DMS153 treated with DMSO at 0.1 percent for 48 hours (cell line): Measurements from ENCODE around the gene ARHGEF6.

Source experiments
- DNase-seq: peaks from one replicate; lab custom pipeline; 2025; ENCODE audit not compliant: unreplicated experiment; lab: John Stamatoyannopoulos, UW

Gene ARHGEF6

GRCh38 chrX:136650811-136651210 is 129.9 kb downstream of the ARHGEF6 start:
- no peak for DNase-seq

DNA sequence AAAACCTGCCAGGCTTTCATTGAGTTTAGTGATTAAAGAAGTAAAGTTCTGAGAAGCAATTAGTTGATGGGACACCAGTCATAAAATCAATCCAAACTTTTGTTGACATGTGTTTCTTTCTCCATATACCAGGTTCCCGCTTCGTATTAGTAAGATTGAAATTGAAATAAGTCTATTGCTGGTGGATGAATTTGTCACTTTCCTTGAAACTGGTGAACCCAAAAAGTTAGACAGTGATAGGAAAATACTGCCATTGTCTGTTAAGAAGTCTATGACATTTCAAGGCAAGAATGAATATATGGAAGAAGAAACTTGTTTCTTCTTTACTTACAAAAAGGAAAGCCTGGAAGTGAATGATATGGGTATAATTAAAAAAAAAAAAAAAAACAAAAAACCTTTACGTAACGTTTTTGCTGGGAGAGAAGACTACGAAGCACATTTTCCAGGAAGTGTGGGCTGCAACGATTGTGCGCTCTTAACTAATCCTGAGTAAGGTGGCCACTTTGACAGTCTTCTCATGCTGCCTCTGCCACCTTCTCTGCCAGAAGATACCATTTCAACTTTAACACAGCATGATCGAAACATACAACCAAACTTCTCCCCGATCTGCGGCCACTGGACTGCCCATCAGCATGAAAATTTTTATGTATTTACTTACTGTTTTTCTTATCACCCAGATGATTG is 132.9 kb downstream of the ARHGEF6 start, which contains the start of gene CD40LG:
CD40LG (plus strand) TSS at position 482 of the 684 bp plus-strand sequence; CDS start at position 573, 91 bp downstream.
- no peak for DNase-seq

DNA sequence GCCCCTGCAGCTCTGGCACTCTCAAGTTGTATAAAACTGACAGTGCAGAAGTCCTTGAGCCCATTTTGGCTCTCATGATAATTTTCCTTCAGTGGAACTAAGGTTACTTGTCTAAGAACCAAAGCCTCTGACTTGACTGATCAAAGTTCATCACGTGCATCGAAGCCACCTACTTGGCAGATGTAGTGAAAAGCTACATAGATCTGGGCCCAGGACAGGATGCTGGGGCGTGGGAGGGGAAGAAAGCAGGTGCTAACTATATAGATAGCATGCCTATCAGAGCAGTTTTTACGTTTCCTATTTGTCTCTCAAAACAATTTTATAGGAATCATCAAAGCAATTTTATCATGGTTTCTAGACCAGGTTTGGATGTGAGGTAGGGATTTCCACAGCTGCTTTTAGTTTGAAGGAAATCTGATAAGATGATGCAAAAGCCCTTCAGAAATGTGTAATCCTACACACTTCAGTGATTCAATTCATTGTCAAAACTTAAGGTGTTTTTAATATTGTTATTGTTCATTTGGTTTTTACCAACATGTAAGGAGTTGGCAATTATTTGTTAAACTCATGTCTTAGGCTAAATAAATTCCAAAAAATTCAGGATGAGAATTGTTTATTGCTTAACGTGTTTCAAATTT is 134.0 kb downstream of the ARHGEF6 start:
- DNase-seq, result no peak

DNA sequence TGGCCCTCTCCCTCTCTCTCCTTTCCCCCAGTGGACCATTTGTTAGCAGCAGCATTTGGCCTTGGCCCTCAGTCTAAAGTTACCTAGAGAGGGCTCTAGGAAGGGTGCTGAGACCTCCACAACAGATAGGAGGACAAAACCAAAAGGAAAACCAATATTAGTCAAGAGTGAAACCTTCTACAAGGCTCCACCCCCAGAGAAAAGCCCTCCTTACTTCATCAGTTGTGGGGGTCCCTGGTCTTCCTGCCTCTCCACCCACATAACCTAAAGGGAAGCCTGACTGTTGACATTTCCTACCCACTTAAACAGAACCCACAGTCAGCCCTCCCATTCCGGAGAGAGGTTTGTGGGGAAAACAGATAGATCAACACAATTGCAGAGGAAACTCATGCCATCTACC is 137.5 kb downstream of the ARHGEF6 start:
- no peak for DNase-seq

DNA sequence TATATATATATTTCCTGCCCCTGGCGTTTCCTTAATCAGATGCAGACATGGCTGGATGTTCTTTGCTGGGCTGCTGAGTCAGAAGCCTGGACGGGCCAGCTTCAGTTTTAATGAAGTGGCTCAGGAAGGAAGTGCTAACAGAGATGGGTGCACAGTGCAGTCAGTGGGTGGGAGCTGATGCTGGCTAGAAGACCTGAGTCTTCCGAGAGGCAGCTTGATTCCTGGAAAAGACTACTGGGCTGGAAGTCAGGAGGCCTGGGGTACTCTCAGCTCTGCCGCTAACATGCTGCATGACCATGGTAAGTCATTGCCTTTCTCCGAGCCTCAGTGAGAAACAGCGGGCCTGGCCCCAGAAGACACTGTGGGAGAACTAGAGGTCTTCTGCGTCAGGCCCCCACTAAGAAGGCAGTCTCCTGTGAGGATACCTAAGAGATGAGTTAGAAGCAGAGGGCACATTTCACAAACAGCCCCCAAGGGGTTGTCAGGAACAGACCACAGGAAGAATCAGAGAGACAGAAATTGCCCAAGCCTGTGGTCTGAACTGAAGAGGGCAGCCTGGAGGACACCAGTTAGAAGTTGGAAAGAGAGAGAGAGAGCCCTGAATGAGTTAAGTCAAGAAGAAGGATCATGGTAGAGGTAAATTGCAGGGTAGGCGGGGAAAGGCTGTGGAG is 141.1 kb downstream of the ARHGEF6 start:
- no peak for DNase-seq

- no peak for DNase-seq
Measured at GRCh38 chrX:136636121-136636520, 144.6 kb downstream of the ARHGEF6 start.

DNA sequence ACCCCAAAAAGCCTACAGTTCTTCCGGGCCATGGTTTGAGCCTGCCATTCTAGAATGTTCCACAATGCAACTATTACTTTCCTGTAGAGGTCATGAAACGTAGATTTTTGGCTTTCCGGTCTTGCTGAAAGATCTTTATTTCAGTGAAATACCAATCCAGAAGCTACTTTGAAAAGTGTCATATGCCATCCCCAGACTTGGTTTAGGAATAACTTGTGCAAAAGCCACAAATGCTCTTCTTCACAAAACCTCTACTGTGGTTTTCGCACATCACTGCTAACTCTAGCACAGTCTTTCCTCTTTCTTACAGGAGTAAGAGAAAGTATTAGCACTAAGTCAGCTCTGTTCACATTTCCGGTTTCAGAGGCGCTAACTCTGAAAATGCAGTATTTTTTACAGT is 145.5 kb downstream of the ARHGEF6 start:
- no peak for DNase-seq

DNA sequence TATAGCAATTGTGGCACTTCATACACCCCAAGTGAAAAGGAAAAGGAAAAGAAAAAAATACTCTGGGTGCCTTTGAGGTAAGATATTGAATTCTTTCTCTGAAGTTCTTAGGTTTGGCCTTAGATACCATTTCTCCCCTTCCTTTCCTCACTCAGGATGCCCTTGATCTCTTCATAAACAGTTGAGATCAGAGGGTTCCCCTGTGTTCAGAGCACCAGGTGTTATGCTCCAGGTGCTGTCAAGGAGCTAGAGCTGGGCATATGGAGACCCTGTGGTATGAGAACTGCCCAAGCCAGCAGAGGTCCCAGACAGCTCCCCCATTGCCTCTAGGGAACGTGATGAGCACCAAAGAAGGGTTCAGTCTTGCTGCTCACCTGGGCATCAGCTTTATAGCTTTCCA is 149.9 kb downstream of the ARHGEF6 start:
- DNase-seq, result no peak

DNA sequence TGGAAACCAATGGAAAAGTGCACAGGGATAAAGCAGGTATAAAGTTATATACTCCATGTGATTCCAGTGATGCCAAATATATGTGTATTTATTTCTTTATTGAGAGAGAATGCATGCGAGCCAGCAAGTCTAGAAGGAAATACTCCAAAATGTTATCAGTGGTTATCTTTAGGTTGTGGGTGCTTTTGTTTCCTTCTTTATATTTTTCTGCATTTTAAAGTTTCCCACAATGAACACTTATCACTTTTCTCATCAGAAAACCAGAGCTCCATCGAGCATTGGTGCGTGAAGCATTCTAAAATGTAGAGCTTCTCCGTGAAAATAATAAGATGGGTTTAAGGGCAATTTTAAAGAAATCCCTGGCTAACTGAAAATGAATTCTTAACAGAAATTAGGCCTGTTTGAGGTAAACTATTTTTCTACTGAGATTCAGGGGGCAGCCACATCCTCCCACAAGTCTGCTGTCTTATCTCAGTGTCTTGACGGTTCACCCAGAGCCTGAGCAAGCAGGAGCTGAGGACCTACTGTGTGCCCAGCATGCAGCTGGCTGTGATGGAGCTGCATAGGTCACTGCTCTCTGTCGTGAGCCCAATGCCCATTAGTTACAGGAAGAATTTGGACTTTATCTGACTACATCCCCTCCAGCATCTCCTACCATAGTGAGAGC is 151.5 kb downstream of the ARHGEF6 start:
- DNase-seq, result no peak

DNA sequence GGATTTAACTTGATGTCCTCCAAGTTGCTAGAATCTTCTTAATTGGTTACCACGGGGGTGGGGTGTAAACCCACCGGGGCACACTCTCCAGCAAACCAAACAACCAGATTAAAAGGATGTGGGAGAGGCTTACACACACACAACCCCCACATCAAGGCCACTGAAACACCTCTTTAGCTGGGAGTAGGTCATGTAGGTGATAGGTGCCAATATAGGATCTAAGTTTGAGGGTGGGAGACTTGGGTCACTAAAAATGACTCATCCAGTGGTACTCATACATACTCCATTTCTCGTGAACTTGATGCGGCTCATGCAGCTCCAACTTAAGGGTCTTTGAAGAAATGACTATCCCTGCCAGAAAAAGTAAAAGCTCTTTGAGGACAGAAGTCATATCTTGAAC is 153.3 kb downstream of the ARHGEF6 start:
- DNase-seq, result no peak

DNA sequence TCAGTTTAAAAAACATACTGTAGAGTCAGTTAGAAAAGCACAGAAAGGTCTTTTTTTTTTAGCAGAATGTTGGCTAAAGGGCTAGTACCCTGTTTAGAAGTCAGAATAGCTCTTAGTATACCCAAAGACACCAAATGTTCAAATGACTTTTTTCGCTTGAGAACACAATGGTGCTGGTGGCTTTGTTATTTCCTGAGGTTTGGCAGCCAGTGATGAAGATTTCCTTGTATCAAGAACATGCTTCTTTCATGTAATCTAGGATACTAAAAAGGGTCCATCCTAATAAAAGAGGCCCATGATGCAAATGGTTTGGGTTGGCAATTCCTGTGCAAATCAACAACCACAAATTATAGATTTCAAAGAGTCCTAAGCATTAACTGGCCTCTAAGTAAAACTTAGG is 153.8 kb downstream of the ARHGEF6 start:
- no peak for DNase-seq

DNA sequence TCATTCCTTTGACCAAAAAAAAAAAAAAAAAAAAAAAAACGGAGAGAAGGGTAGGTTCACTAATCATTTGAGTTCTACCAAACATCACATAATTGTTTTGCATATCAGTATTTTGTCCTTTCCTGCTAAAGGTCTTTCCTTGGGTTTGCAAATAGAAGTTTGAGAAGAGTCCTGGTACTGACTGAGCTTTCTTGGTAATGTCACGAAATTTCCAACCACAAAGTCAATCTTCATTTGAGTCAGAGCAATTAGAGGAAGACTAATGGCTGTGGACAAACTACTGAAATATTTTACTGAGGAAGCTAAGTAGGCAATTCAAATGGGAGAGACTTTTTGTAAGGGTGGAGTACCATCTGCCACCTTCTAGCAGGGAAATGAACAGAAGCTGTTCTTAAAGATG is 154.5 kb downstream of the ARHGEF6 start:
- no peak for DNase-seq

DNA sequence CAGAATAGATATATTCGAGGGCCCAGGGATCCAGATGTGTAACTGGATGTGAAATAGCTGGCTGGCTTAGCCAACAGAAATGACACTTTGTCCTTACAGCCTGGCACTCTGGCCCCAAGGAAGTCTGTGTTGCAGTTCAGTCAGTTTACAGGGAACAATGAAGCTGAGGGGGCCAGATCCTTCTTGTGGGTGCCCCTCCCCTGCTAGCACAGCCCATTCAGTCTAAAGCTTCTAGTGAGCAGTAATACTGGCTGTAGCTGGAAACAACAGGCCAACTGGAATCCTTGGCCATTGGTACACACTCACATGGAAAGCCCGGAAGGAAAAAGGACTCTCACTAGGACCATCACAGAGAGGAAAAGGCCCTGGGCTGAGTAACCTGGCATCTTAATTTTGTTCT is 155.5 kb downstream of the ARHGEF6 start:
- no peak for DNase-seq

DNA sequence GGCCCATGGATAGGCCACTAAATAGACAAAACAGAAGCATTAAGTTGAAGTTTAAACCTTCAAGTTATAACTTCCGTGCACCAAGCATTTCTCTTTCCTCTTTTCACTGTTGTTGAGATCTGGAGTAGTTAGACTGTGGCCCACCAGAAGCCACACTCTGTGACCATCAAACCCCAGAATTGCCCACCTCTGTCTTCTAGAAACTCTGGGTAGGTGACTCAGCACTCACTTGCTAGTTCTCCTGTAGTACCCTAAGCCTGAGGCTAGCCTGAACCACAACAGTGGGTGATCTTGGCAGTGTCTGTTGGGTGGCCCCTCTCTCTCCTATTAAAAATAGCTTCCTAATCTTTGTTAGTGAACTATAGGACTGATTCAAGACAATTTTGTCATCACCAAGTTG is 157.3 kb downstream of the ARHGEF6 start:
- no peak for DNase-seq

DNA sequence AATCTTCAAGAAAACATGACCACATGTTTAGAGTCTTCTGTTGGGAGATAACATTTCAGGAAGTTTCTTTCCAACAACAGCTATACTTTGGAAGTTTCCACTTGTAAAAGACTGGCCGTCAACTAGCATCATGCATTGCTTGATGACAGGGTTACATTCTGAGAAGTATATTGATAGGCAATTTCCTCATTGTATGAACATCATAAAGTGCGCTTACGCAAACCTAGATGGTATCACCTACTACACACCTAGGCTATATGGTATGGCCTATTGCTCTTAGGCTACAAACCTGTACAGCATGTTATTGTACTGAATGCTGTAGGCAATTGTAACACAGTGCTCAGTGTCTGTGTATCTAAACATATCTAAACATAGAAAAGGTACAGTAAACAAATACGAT is 158.2 kb downstream of the ARHGEF6 start:
- no peak for DNase-seq

DNA sequence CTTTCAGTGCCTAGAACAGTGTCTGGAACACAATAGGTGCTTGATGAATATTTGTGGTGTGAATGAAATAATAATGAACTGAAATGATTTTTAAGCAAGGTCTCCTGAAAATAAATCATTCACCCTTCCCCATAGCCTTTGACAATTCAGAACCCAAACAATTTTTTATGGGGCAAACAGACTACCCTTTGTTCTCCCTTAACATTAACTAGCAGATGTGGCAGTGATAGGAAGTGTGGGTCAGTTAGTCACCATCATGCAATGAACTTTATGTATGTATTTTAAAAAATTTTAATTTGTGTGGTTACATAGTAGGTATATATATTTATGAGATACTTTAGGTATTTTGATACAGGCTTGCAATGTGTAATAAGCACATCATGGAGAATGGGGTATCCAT is 160.0 kb downstream of the ARHGEF6 start:
- DNase-seq, result no peak

GRCh38 chrX:136619899-136620505 is 160.7 kb downstream of the ARHGEF6 start:
- DNase-seq, result no peak

GRCh38 chrX:136616987-136617685 is 163.6 kb downstream of the ARHGEF6 start:
- no peak for DNase-seq
